GM20000 (cell line): ENCODE results near the gene SH3PXD2A.

Experiments
- DNase-seq: peaks from one replicate; pipeline ENCODE4 v3.0.0; 2012; ENCODE audit warnings: low spot score
- CTCF ChIP-seq: IDR thresholded peaks from 2 replicates; pipeline ENCODE4 v1.5.1; 2012; ENCODE audit warnings: mild to moderate bottlenecking, control low read depth; ENCODE audit errors: extremely low read depth, missing control alignments

SH3PXD2A gene

GRCh38 chr10:103619424-103620351 lies 235.7 kb downstream of the SH3PXD2A start:
- DNase-seq = no peak
- TF ChIP-seq CTCF = no peak

- no peak for DNase-seq
- no peak for TF ChIP-seq CTCF
Observed at GRCh38 chr10:103618575-103619423, 236.6 kb downstream of the SH3PXD2A start.

GRCh38 chr10:103617602-103618385 lies 237.6 kb downstream of the SH3PXD2A start:
- no peak for DNase-seq
- TF ChIP-seq CTCF = no peak

GRCh38 chr10:103616705-103617601 lies 238.4 kb downstream of the SH3PXD2A start:
- no peak for DNase-seq
- TF ChIP-seq CTCF = no peak

GRCh38 chr10:103614306-103615158 lies 240.8 kb downstream of the SH3PXD2A start:
- no peak for TF ChIP-seq CTCF
- DNase-seq = no peak

- no peak for TF ChIP-seq CTCF
Observed at GRCh38 chr10:103613616-103614015, 241.8 kb downstream of the SH3PXD2A start.

More at GRCh38 chr10:103613616-103614015, 241.8 kb downstream of the SH3PXD2A start:
- DNase-seq = no peak
